HL-60 (cell line): ENCODE measurements around the gene FGD5.

Experiments
- DNase-seq, 2 experiments: peaks; one replicate each; pipeline ENCODE4 v3.0.0-alpha.2; 2010 to 2020; ENCODE audit warnings: low read depth in 1 of 2, low spot score in 1 of 2
- H3K27ac ChIP-seq: fragments of 250-450 bp; sonication (Bioruptor Pico); replicated peaks from 2 replicates; pipeline ENCODE4 v1.5.1; 2020; ENCODE audit warnings: mild to moderate bottlenecking, moderate library complexity
- H3K27me3 ChIP-seq: fragments of 250-450 bp; sonication (Bioruptor Pico); 2 replicates; pipeline ENCODE4 v1.5.1; 2021; ENCODE audit warnings: mild to moderate bottlenecking, moderate library complexity; ENCODE audit not compliant: insufficient read depth, poor library complexity, severe bottlenecking
- H3K4me3 ChIP-seq: replicated peaks from 2 replicates; pipeline ENCODE4 v1.5.1; 2011; ENCODE audit warnings: mild to moderate bottlenecking, control low read depth, low read length; ENCODE audit not compliant: insufficient read depth
- CTCF ChIP-seq: IDR thresholded peaks from one replicate; pipeline ENCODE4 v1.5.1; 2011; ENCODE audit warnings: low read length, control low read depth, inconsistent platforms; ENCODE audit not compliant: insufficient read depth
- GABPA ChIP-seq: IDR thresholded peaks from 2 replicates; pipeline ENCODE4 v1.6.1; 2012; ENCODE audit warnings: low read depth
- POLR2AphosphoS5 ChIP-seq: IDR thresholded peaks from 2 replicates; pipeline ENCODE4 v1.6.1; 2012; ENCODE audit warnings: low read depth
- REST ChIP-seq: IDR thresholded peaks from 2 replicates; pipeline ENCODE4 v1.6.1; 2012; ENCODE audit warnings: low read depth; ENCODE audit not compliant: insufficient replicate concordance
- SPI1 ChIP-seq: IDR thresholded peaks from 2 replicates; pipeline ENCODE4 v1.6.1; 2012; ENCODE audit warnings: low read depth, mild to moderate bottlenecking, borderline replicate concordance

The FGD5 gene

GRCh38 chr3:14803101-14803980 is 15.4 kb upstream of the FGD5 start:
- H3K4me3 ChIP-seq = no peak overlapping the region
- no peak overlapping the region for H3K27ac ChIP-seq
- TF ChIP-seq REST = no peak
- H3K27me3 ChIP-seq = no peaks in the 10 kb centered on the region
- DNase-seq = no peak

DNA sequence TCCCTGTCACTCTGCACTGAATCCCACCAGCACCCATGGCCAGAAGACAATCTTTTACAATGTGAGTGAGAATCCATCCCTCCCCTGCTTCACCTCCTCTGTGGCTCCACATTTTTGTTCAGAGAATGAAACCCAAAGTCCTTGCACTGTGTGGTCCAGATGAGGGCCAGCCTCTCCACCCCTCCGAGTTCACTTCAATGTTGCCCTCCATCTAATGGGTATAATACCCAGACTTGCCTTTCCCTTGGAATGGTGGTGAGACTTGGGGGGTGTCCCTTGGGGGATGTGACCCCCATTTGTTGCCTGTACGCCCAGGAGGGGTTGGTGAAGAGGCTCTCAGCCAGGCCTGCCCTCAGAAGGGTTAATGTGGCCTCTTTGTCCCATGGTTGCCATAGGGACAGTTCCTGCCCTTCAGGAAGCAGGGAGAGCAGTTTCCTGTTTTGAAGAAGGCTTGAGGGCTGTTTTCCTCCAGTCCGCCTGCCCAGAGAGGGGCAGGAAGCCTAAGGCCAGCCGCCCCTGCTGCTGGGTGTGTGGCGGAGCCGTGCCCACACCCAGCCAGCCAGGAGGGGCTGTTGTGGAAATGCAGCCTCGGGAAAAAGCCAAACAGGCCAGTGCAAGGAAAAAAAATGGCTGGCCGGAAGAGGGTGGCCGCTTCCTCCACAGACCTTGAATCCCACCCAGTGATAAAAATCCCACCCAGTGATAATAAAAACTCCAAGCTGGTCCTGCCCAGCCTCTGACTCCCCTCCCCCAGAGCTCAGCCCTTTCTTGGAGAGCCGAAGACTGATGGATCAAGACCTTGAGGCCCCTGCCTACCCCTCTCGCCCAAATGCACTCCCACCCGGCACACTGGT is 14.6 kb upstream of the FGD5 start:
- Histone ChIP-seq H3K27me3 (peaks cover under 1% of the 10 kb centered on the region), H3K4me3 (no peak overlapping the region), H3K27ac (no peak overlapping the region)
- TF ChIP-seq CTCF (no peak), REST (no peak), GABPA (no peak), SPI1 (no peak), POLR2AphosphoS5 (no peak)
- DNase-seq = no peak

- no peak for DNase-seq
- Histone ChIP-seq H3K27ac (no peak overlapping the region), H3K4me3 (no peak overlapping the region), H3K27me3 (peaks cover 9% of the 10 kb centered on the region)
- TF ChIP-seq SPI1 (no peak), POLR2AphosphoS5 (no peak), GABPA (no peak), REST (no peak), CTCF (no peak)
These were observed 13.7 kb upstream of the FGD5 start for GRCh38 chr3:14804835-14805780.
